Colonic mucosa (tissue), 4 donors: Measurements from ENCODE around the gene MOGAT3. TPM values are rescaled to one million over a fixed set of nuclear protein-coding genes. Genes with fewer than 3 reads are reported as not detected.

ENCODE experiments used
- DNase-seq: peaks from one replicate; pipeline ENCODE4 v3.0.0-alpha.2; 2020
- H3K27ac ChIP-seq: fragments of 200-600 bp; one replicate; pipeline ENCODE4 v1.8.0; 2021
- H3K27me3 ChIP-seq: fragments of 200-600 bp; one replicate; pipeline ENCODE4 v1.8.0; 2021
- H3K36me3 ChIP-seq: fragments of 200-600 bp; one replicate; pipeline ENCODE4 v1.8.0; 2021
- H3K4me1 ChIP-seq: fragments of 200-600 bp; one replicate; pipeline ENCODE4 v1.8.0; 2021; ENCODE audit warnings: mild to moderate bottlenecking
- H3K4me3 ChIP-seq: fragments of 200-600 bp; one replicate; pipeline ENCODE4 v1.8.0; 2021
- H3K9ac ChIP-seq, 2 donors: one replicate each; pipeline ENCODE4 v1.7.0; 2013; ENCODE audit warnings: control low read depth in 2 of 2, low read depth in 2 of 2, low read length in 2 of 2
- H3K9me3 ChIP-seq: fragments of 200-600 bp; one replicate; pipeline ENCODE4 v1.8.0; 2021
- intact Hi-C: fragments of 100-400 bp; cut with DNase I; formaldehyde crosslinking; loops from one replicate; pipeline ENCODE4 v1.14.1; 2022
- total RNA-seq, 2 donors: library from RNA; stranded (reverse); fragmentation: NEBNext Ultra II Directional in 1 of 2; extraction: Animal tissue kit (Norgen Biotek cat#: 25700) in 1 of 2; gene quantifications; one replicate each; pipeline ENCODE4 v1.2.1, GENCODE V29; 2021
- TF ChIP-seq, protein P1 (sequence below): fragments of 200-600 bp; IDR thresholded peaks from one replicate; pipeline ENCODE4 v1.8.0; 2022; ENCODE audit warnings: antibody characterized with exemption, mild to moderate bottlenecking
- donor health status: healthy.
- donor health status: DM: no; HTN: no; CAD: no.
- donor health status: DM: no; HTN: no; CAD: no.

The MOGAT3 gene
- total RNA-seq, 2 donors from 2014 or later = 33.2 to 47.7 TPM

DNA sequence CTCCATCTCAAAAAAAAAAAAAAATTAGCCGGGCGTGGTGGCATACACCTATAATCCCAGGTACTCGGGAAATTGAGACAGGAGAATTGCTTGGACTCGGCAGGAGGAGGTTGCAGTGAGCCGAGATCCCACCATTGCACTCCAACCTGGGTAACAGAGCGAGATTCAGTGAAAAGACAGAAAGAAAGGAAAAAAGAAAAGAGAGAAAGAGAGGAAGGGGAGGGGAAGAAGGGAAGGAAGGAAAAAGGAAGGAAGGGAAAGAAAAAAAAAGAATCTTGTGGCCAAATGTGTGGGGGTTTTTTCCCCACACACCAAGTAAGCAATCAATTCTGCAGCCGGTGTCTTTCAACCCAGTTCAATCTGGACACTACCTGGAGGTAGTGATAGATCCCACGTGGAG lies 11.7 kb downstream of the MOGAT3 start:
- no peak overlapping the region for H3K4me3 ChIP-seq
- H3K4me1 ChIP-seq = peaks cover 5% of the 10 kb centered on the region
- H3K27ac ChIP-seq = no peak overlapping the region
- DNase-seq = no peak
- intact Hi-C loops = no loop called here
- H3K36me3 ChIP-seq = no peaks in the 10 kb centered on the region
- no peaks in the 10 kb centered on the region for H3K9me3 ChIP-seq
- H3K9ac ChIP-seq = no peak overlapping the region
- TF ChIP-seq, protein P1, sequence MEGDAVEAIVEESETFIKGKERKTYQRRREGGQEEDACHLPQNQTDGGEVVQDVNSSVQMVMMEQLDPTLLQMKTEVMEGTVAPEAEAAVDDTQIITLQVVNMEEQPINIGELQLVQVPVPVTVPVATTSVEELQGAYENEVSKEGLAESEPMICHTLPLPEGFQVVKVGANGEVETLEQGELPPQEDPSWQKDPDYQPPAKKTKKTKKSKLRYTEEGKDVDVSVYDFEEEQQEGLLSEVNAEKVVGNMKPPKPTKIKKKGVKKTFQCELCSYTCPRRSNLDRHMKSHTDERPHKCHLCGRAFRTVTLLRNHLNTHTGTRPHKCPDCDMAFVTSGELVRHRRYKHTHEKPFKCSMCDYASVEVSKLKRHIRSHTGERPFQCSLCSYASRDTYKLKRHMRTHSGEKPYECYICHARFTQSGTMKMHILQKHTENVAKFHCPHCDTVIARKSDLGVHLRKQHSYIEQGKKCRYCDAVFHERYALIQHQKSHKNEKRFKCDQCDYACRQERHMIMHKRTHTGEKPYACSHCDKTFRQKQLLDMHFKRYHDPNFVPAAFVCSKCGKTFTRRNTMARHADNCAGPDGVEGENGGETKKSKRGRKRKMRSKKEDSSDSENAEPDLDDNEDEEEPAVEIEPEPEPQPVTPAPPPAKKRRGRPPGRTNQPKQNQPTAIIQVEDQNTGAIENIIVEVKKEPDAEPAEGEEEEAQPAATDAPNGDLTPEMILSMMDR = no peak
- H3K27me3 ChIP-seq = no peaks in the 10 kb centered on the region

DNA sequence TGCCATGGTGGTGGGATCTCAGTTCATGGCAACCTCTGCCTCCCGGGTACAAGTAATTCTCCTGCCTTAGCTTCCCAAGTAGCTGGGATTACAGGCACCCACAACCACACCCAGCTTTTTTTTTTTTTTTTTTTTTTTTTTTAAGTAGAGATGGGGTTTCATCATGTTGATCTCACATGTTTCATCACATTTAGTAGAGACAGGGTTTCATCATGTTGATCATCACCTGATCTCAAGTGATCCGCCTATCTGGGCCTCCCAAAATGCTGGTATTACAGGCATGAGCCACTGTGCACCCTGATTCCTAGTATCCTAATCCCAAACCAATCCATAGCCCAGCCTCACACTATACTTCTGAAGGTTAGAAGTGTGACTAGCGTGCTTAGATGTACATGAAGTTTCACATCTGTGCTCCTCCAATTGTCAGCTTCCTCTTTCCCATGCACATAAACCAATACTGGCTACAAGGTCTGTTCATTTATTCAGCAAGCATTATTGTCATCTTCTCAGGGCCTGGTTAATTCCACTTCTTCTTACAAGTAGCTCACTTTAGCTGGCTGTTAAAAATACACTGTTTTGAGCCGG lies 13.9 kb downstream of the MOGAT3 start:
- Histone ChIP-seq H3K9ac (no peak overlapping the region), H3K27ac (no peak overlapping the region), H3K27me3 (no peaks in the 10 kb centered on the region), H3K36me3 (no peaks in the 10 kb centered on the region), H3K4me1 (peaks cover 5% of the 10 kb centered on the region), H3K4me3 (no peak overlapping the region), H3K9me3 (no peaks in the 10 kb centered on the region)
- intact Hi-C loops = no loop called here
- no peak for DNase-seq
- TF ChIP-seq, protein P1 = no peak

DNA sequence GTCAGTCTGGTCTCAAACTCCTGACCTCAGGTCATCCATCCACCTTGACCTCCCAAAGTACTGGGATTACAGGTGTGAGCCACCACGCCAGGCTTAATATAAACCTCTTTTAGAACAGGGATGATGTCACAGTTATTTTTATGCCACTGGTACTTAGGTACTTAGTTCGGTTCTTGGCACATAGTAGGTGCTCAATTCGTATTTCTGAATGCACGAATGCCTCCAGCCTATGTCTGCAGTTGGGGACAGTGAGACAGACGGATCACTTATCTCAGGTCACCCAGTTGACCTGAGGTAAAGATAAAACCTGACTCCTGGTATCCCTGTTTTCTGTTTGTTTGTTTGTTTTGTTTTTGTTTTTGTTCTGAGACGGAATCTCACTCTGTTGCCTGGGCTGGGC lies 14.6 kb downstream of the MOGAT3 start:
- H3K9me3 ChIP-seq = no peaks in the 10 kb centered on the region
- H3K4me3 ChIP-seq = no peak overlapping the region
- intact Hi-C loops = no loop called here
- no peaks in the 10 kb centered on the region for H3K36me3 ChIP-seq
- H3K27me3 ChIP-seq = peaks cover 2% of the 10 kb centered on the region
- TF ChIP-seq, protein P1 = no peak
- H3K27ac ChIP-seq = no peak overlapping the region
- peaks cover 5% of the 10 kb centered on the region for H3K4me1 ChIP-seq
- no peak overlapping the region for H3K9ac ChIP-seq
- no peak for DNase-seq

DNA sequence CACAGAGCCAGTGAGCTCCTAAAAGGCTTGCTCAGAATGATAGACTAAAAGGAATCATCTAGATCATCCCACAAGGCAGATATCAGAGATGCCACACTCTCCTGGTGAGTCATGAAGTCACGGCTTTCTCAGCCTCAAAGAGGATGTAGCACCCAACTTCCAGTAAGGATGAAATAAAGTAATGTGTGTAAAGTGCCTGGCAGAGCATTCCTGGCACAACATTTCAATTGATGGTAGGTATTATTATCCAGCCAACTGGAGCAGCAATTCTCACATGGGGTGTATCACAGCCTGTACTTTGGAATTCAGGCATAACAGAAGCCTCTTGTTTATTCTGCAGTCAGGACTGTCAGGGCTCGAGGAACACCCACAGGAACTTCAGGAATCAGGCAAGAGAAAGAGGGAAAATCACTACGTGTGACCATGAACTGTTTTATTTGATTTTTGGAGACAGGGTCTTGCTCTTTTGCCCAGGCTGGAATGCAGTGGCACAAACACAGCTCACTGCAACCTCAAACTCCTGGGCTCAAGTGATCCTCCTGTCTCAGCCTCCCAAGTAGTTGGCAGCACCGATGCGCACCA lies 15.5 kb downstream of the MOGAT3 start:
- intact Hi-C loops = no loop called here
- Histone ChIP-seq H3K27me3 (peaks cover 10% of the 10 kb centered on the region), H3K4me1 (peaks cover 5% of the 10 kb centered on the region), H3K27ac (no peak overlapping the region), H3K4me3 (no peak overlapping the region), H3K9me3 (no peaks in the 10 kb centered on the region), H3K36me3 (no peaks in the 10 kb centered on the region), H3K9ac (no peak overlapping the region)
- DNase-seq = no peak
- TF ChIP-seq, protein P1 = no peak

DNA sequence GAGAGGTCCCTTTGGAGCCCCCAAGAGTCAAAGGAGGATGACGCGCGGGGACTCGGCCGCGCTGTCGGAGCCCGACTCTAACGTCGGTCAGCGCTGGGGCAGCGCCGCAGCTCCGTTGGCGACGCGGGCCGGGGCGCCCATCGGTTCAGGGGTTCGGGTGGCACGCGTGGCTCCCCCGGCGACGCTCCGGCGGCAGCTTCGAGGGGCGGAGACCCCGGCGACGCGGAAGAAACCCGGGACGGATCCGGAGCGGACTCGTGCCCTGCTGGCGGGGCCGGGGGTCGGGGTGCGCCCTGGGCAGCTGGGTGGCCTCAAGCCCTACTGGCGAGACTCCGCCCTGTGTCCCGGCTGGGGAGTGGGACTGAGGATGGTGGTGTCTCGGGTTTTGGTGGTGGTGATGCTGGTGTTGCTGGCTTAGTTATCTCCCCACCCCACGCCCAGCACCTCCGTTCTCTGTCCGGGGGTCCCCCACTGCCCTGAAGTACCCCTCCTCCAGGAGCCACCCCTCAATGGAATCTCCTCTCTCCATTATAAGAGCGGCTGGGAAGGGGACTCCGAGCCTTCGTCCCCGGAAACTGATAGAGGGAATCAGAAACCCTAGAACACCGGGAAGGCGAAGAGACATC lies 20.6 kb downstream of the MOGAT3 start, which contains the start of gene NAT16:
Gene NAT16 (minus strand): TSS at position 164 of the 626 bp plus-strand sequence. CDS start 5,486 bp downstream, outside the sequence.
- Histone ChIP-seq H3K4me1 (peaks cover 4% of the 10 kb centered on the region), H3K27me3 (peaks cover 41% of the 10 kb centered on the region), H3K9me3 (no peaks in the 10 kb centered on the region), H3K27ac (no peak within 1 kb of the TSS), H3K4me3 (no peak within 1 kb of the TSS), H3K36me3 (no peaks in the 10 kb centered on the region), H3K9ac (no peak within 1 kb of the TSS)
- no peak for DNase-seq
- TF ChIP-seq, protein P1 = no peak
- intact Hi-C loops = no loop called here
